A549 (cell line): ENCODE results near the gene ADGRL3. TPM values are rescaled to one million over a fixed set of nuclear protein-coding genes. Genes with fewer than 3 reads are reported as not detected.

Experiments
- ATAC-seq, 2 experiments: fragments of 200-7000 bp in 1 of 2; fragments of >200 bp in 1 of 2; cut with Nextera tagmentation in 1 of 2; cut with Tn5 transposase in 1 of 2; 3 replicates each; pipeline versions ENCODE4 v1.8.0 to v1.9.1; 2018 to 2020; ENCODE audit warnings: mild to moderate bottlenecking in 1 of 2, moderate library complexity in 1 of 2
- CTCF ChIA-PET: fragments of 300-600 bp; sonication (Branson Sonifier 250); formaldehyde crosslinking; extraction: SDS; loops from one replicate; lab custom pipeline; 2021; ENCODE audit warnings: antibody characterized with exemption, inconsistent platforms; lab: Yijun Ruan, JAX
- POLR2A ChIA-PET: fragments of 350-600 bp; formaldehyde crosslinking; extraction: SDS; loops from one replicate; lab custom pipeline; 2021; ENCODE audit warnings: antibody characterized with exemption, inconsistent platforms; lab: Yijun Ruan, JAX
- DNase-seq, 2 experiments: peaks; one replicate each; pipeline versions ENCODE4 v3.0.0 to v3.0.0-alpha.2; 2011 to 2016; ENCODE audit warnings: low read depth in 1 of 2, low spot score in 1 of 2
- FAIRE-seq: peaks from 2 replicates; lab custom pipeline; 2011; peaks lifted over from hg19 to GRCh38; lab: Jason Lieb, UNC
- H3K27ac ChIP-seq, 2 experiments: fragments of >200 bp; sonication (Bioruptor Twin); formaldehyde crosslinking; 3 replicates each; pipeline ENCODE4 v1.5.1; 2016 to 2017
- H3K4me1 ChIP-seq: fragments of >200 bp; sonication (Bioruptor Twin); formaldehyde crosslinking; 3 replicates; pipeline ENCODE4 v1.6.1; 2016
- H3K4me2 ChIP-seq: fragments of >200 bp; sonication (Bioruptor Twin); formaldehyde crosslinking; 3 replicates; pipeline ENCODE4 v1.6.1; 2016
- H3K4me3 ChIP-seq: fragments of >200 bp; sonication (Bioruptor Twin); formaldehyde crosslinking; 3 replicates; pipeline ENCODE4 v1.5.1; 2016
- H3K9me3 ChIP-seq: fragments of >200 bp; sonication (Bioruptor Twin); formaldehyde crosslinking; 3 replicates; pipeline ENCODE4 v1.6.1; 2016
- BHLHE40 ChIP-seq: IDR thresholded peaks from 2 replicates; pipeline ENCODE4 v1.6.1; 2012; ENCODE audit warnings: low read depth, low read length, inconsistent platforms
- CBX2 ChIP-seq: fragments of 200-600 bp; sonication (generic); IDR thresholded peaks from 2 replicates; pipeline ENCODE4 v1.6.1; 2016; ENCODE audit warnings: low read depth, mild to moderate bottlenecking, borderline replicate concordance
- CBX8 ChIP-seq: fragments of 200-600 bp; sonication (generic); IDR thresholded peaks from 2 replicates; pipeline ENCODE4 v1.6.1; 2016
- CEBPB ChIP-seq, 2 experiments: fragments of >200 bp in 1 of 2; sonication (Bioruptor Twin) in 1 of 2; formaldehyde crosslinking in 1 of 2; IDR thresholded peaks; 2 replicates each; pipeline ENCODE4 v1.6.1; 2012 to 2016
- CHD2 ChIP-seq: fragments of 150-350 bp; IDR thresholded peaks from 2 replicates; pipeline ENCODE4 v1.6.1; 2014; ENCODE audit warnings: low read length; ENCODE audit not compliant: partially characterized antibody
- CHD4 ChIP-seq: fragments of 200-600 bp; sonication (generic); IDR thresholded peaks from 2 replicates; pipeline ENCODE4 v1.6.1; 2016; ENCODE audit warnings: antibody characterized with exemption, mild to moderate bottlenecking, borderline replicate concordance
- CTCF ChIP-seq: fragments of >200 bp; sonication (Bioruptor Twin); formaldehyde crosslinking; IDR thresholded peaks from 3 replicates; pipeline ENCODE4 v1.5.1; 2016
- ELK1 ChIP-seq: fragments of 150-350 bp; IDR thresholded peaks from 2 replicates; pipeline ENCODE4 v1.6.1; 2014; ENCODE audit warnings: low read depth, mild to moderate bottlenecking, low read length
- EP300 ChIP-seq, 2 experiments: fragments of >200 bp; sonication (Bioruptor Twin); formaldehyde crosslinking; IDR thresholded peaks; 2 replicates in 1 of 2; 3 replicates in 1 of 2; pipeline ENCODE4 v1.6.1; 2016 to 2017
- FOXS1 ChIP-seq: fragments of 250-450 bp; sonication (Bioruptor Pico); IDR thresholded peaks from 2 replicates; pipeline ENCODE4 v1.5.0; 2020; ENCODE audit warnings: mild to moderate bottlenecking, moderate library complexity
- HEYL ChIP-seq: fragments of 250-450 bp; sonication (Bioruptor Pico); IDR thresholded peaks from 2 replicates; pipeline ENCODE4 v1.8.0; 2021; ENCODE audit warnings: mild to moderate bottlenecking, moderate library complexity
- HMGXB4 ChIP-seq: fragments of 250-450 bp; sonication (Bioruptor Pico); IDR thresholded peaks from 2 replicates; pipeline ENCODE4 v1.5.0; 2021; ENCODE audit warnings: mild to moderate bottlenecking, moderate library complexity, borderline replicate concordance
- JUNB ChIP-seq: fragments of >200 bp; sonication (Bioruptor Twin); formaldehyde crosslinking; IDR thresholded peaks from 2 replicates; pipeline ENCODE4 v1.6.1; 2016
- MAX ChIP-seq: IDR thresholded peaks from 2 replicates; pipeline ENCODE4 v1.6.1; 2012
- MAZ ChIP-seq: fragments of 150-350 bp; IDR thresholded peaks from 2 replicates; pipeline ENCODE4 v1.6.1; 2014; ENCODE audit warnings: antibody characterized with exemption, low read depth, low read length, borderline replicate concordance
- NFE2L2 ChIP-seq: fragments of 150-350 bp; conservative IDR thresholded peaks from 2 replicates; pipeline ENCODE4 v1.6.1; 2014; ENCODE audit warnings: low read length
- NPAS2 ChIP-seq: fragments of 250-450 bp; sonication (Bioruptor Pico); IDR thresholded peaks from 2 replicates; pipeline ENCODE4 v1.8.0; 2022; ENCODE audit warnings: mild to moderate bottlenecking, moderate library complexity, borderline replicate concordance
- PBX3 ChIP-seq: IDR thresholded peaks from 2 replicates; pipeline ENCODE4 v1.6.1; 2012
- POLR2AphosphoS2 ChIP-seq: conservative IDR thresholded peaks from 2 replicates; pipeline ENCODE4 v1.6.1; 2012; ENCODE audit warnings: low read length, improper control_type of control experiment, inconsistent platforms
- RCOR1 ChIP-seq: fragments of 150-350 bp; IDR thresholded peaks from 2 replicates; pipeline ENCODE4 v1.6.1; 2014; ENCODE audit warnings: antibody characterized with exemption, low read length, low read depth
- RFX5 ChIP-seq: fragments of 450-650 bp; IDR thresholded peaks from 2 replicates; pipeline ENCODE4 v1.7.1; 2014; ENCODE audit warnings: antibody characterized with exemption, mild to moderate bottlenecking, moderate library complexity
- SREBF2 ChIP-seq: fragments of 450-650 bp; IDR thresholded peaks from 2 replicates; pipeline ENCODE4 v1.6.1; 2014; ENCODE audit warnings: mild to moderate bottlenecking, moderate library complexity
- ZNF302 ChIP-seq: fragments of 250-450 bp; sonication (Bioruptor Pico); IDR thresholded peaks from 2 replicates; pipeline ENCODE4 v1.9.0; 2021; ENCODE audit warnings: inconsistent platforms, mild to moderate bottlenecking, moderate library complexity
- ZSCAN20 ChIP-seq: fragments of 250-450 bp; sonication (Bioruptor Pico); IDR thresholded peaks from 2 replicates; pipeline ENCODE4 v1.8.0; 2022; ENCODE audit warnings: mild to moderate bottlenecking, moderate library complexity
- WGBS: methylation state at CpG from one replicate; pipeline ENCODE4 v1.1.6; 2017; ENCODE audit errors: missing lambda C conversion rate; 5-methylcytosine and 5-hydroxymethylcytosine counted together
- polyA plus RNA-seq, 4 experiments: library from polyadenylated mRNA; depleted of rRNA in 3 of 4; stranded (reverse); fragments of >200 nt; fragmentation: RNase III in 1 of 4; extraction: RNeasy Plus Mini Kit Qiagen cat#74134 plus additional on column Dnase treatment in 1 of 4; gene quantifications; 2 replicates in 3 of 4; 3 replicates in 1 of 4; pipeline ENCODE4 v1.2.3, GENCODE V29; 2011 to 2017

ADGRL3 gene
- polyA plus RNA-seq, 2 of the 4 experiments (the other 2 are of a cell fraction) = 0.05 to 0.12 TPM

- TF ChIP-seq CHD2 = no peak
- TF ChIP-seq, all 56 proteins: peak for 0
Observed at GRCh38 chr4:62028745-62029144, 828.6 kb downstream of the ADGRL3 start (continued).

GRCh38 chr4:62030958-62031357 is 830.8 kb downstream of the ADGRL3 start:
- no peak for FAIRE-seq
- no peak overlapping the region for H3K4me3 ChIP-seq
- no peaks in the 10 kb centered on the region for H3K4me1 ChIP-seq
- TF ChIP-seq BHLHE40 = no peak
- no peak for TF ChIP-seq CBX8
- TF ChIP-seq CTCF = no peak
- TF ChIP-seq CEBPB (IDR thresholded peaks at IDR 0.05) = no peak
- no peak for TF ChIP-seq NFE2L2
- no peak for TF ChIP-seq CHD4
- no peak for TF ChIP-seq MAX
- TF ChIP-seq POLR2AphosphoS2 = no peak
- TF ChIP-seq CBX2 = no peak
- TF ChIP-seq RFX5 = no peak
- TF ChIP-seq FOXS1 (CRISPR knock-in tag) = no peak
- TF ChIP-seq SREBF2 = no peak
- TF ChIP-seq MAZ = no peak
- TF ChIP-seq EP300 (IDR thresholded peaks at IDR 0.05) = no peak
- TF ChIP-seq HEYL = no peak
- no peak for TF ChIP-seq RCOR1
- TF ChIP-seq ELK1 = no peak
- no peak for TF ChIP-seq HMGXB4
- no peak for TF ChIP-seq PBX3
- no peak for TF ChIP-seq ZNF302
- TF ChIP-seq, all 56 proteins: peak for 0
- 3% methylated on average over 2 of the region's 2 CpGs for WGBS
- ATAC-seq (no peak), DNase-seq (no peak)
- no peak overlapping the region for H3K27ac ChIP-seq
- ChIA-PET CTCF (no interaction called here), POLR2A (no interaction called here)
- H3K9me3 ChIP-seq = no peaks in the 10 kb centered on the region
- H3K4me2 ChIP-seq = no peak overlapping the region

- H3K4me1 ChIP-seq = no peaks in the 10 kb centered on the region
- no peak overlapping the region for H3K4me2 ChIP-seq
- ChIA-PET POLR2A (no interaction called here), CTCF (no interaction called here)
- no peak overlapping the region for H3K27ac ChIP-seq
- TF ChIP-seq ZSCAN20 (CRISPR knock-in tag) (no peak), NPAS2 (CRISPR knock-in tag) (no peak), JUNB (no peak), RFX5 (no peak), ELK1 (no peak), EP300 (IDR thresholded peaks at IDR 0.05) (no peak), POLR2AphosphoS2 (no peak)
- ATAC-seq (no peak), FAIRE-seq (no peak), DNase-seq (no peak)
- 7% methylated on average over 5 of the region's 5 CpGs for WGBS
- H3K4me3 ChIP-seq = no peak overlapping the region
- H3K9me3 ChIP-seq = no peaks in the 10 kb centered on the region
Observed at GRCh38 chr4:62037571-62037970, 837.4 kb downstream of the ADGRL3 start.
